DOHH2 (cell line): ENCODE measurements around the gene F11R.

Experiments
- EZH2phosphoT487 ChIP-seq: fragments of 200-600 bp; sonication (generic); IDR thresholded peaks from 2 replicates; pipeline ENCODE4 v1.6.1; 2017; ENCODE audit warnings: borderline replicate concordance, mild to moderate bottlenecking, antibody characterized with exemption, low read length, moderate library complexity, mixed read lengths
- TF ChIP-seq, protein P1 (sequence below): fragments of 200-600 bp; sonication (generic); IDR thresholded peaks from one replicate; pipeline ENCODE4 v1.5.1; 2014; ENCODE audit warnings: antibody characterized with exemption, mild to moderate bottlenecking, low read depth, low read length; ENCODE audit not compliant: poor library complexity, severe bottlenecking

DNA sequence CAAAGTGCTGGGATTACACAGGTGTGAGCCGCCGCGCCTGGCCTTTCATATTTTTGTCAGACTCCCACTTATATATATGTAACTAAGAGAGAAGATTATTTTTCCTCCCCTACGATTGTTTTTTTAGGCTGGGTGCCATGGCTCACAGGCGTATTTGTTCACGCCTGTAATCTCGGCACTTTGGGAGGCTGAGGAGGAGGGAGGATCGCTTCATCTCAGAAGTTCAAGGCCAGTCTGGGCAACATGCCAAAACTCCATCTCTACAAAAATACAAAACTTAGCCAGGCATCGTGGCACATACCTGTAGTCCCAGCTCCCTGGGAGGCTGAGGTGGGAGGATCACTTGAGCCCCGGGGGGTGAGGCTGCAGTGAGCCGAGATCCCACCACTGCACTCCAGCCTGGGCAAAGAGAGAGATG lies 42.4 kb downstream of the F11R start:
- TF ChIP-seq, protein P1, sequence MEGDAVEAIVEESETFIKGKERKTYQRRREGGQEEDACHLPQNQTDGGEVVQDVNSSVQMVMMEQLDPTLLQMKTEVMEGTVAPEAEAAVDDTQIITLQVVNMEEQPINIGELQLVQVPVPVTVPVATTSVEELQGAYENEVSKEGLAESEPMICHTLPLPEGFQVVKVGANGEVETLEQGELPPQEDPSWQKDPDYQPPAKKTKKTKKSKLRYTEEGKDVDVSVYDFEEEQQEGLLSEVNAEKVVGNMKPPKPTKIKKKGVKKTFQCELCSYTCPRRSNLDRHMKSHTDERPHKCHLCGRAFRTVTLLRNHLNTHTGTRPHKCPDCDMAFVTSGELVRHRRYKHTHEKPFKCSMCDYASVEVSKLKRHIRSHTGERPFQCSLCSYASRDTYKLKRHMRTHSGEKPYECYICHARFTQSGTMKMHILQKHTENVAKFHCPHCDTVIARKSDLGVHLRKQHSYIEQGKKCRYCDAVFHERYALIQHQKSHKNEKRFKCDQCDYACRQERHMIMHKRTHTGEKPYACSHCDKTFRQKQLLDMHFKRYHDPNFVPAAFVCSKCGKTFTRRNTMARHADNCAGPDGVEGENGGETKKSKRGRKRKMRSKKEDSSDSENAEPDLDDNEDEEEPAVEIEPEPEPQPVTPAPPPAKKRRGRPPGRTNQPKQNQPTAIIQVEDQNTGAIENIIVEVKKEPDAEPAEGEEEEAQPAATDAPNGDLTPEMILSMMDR, result no peak
- TF ChIP-seq EZH2phosphoT487, result no peak
